Raji (cell line): ENCODE data around the gene LRRC8E.

Experiments
- POLR2A ChIP-seq: IDR thresholded peaks from 2 replicates; pipeline ENCODE4 v1.6.1; 2011; ENCODE audit warnings: low read depth, low read length, control low read depth; ENCODE audit not compliant: insufficient read depth

Gene LRRC8E

DNA sequence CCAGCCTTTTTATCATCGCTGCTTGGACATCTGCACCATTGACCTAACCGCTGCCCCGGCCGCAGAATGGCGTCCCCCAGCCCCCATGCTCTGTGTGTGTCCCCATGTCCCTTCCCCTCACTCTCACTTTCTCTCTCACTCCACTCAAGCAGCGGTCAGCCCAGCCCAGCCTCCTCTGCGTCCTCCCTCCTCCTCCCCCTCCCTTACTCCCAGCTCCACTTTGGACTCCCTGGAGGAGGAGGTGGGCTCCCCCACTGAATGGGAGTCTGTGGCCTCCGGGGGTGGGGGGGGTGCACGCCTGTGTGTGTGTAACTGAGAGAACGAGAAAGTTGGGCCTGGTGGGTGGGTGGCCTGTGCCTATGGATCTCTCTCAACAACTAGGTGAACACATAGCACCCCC, 17.5 kb downstream of the LRRC8E start:
- no peak for TF ChIP-seq POLR2A

DNA sequence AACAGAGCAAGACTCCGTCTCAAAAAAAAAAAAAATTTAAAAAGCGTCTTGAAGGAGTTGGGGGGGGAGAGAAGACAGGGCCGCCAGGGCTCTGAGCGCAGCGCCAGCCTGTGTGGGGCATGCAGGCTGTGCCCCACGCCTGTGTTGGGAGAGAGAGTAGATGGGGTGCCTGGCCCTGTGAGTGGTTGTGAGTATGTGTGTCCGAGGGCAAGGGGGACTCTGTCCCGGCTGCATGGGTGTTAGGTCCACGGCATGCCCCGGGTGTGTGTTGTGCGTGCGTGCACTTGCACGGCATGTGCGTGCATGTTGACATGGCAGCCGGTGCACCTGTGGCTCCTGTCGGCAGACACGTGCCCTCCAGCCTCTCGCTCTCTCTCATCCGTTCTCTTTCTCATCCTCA, 18.8 kb downstream of the LRRC8E start:
- TF ChIP-seq POLR2A, result no peak

DNA sequence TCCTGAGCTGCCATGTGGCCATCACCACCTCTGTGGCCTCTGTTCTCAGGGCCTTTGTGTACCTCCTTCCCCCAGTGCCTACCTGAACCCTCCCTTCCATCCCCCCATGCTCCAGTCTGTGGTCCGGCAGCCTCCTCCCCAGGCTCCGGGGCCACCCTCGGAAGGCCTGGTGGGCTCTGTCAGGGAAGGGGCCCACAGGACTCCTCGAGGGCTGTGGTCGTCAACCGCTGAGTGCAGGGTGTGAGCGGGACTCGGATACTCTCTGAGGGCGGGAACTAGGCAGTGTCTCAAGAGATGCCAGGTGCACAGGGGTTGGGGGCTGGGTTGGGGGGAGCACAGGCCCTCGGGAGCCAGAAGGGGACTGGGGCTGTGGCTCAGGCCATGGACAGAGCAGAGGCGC, 19.2 kb downstream of the LRRC8E start:
- TF ChIP-seq POLR2A, result no peak

DNA sequence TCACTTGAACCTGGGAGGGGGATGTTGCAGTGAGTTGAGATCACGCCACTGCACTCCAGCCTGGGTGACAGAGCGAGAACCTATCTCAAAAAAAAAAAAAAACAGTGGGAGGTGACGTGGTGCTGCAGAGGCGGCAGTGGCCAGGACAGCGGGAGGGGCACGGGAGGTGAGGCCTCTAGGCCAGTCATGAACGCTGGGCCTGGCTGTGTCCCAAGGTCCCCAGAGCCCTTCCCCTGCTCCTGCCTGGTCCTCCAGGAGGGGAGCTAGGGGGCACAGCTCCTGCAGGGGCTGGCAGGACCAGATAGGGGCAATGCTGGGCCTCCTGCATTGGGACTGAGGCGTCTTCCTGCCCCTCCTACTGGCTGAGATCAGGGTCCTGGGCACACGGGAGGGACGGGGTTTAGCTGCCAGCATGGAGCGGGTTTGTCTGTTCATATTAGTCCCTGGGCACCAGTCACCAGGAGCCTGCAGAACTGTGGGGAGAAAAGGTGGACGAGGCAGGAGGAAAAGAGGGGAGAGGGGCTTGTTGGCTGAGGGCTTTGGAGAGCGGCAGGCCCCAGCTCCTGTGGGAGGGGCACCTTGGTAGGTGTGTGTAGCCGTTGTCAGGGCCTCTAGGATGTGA, 19.9 kb downstream of the LRRC8E start:
- no peak for TF ChIP-seq POLR2A

DNA sequence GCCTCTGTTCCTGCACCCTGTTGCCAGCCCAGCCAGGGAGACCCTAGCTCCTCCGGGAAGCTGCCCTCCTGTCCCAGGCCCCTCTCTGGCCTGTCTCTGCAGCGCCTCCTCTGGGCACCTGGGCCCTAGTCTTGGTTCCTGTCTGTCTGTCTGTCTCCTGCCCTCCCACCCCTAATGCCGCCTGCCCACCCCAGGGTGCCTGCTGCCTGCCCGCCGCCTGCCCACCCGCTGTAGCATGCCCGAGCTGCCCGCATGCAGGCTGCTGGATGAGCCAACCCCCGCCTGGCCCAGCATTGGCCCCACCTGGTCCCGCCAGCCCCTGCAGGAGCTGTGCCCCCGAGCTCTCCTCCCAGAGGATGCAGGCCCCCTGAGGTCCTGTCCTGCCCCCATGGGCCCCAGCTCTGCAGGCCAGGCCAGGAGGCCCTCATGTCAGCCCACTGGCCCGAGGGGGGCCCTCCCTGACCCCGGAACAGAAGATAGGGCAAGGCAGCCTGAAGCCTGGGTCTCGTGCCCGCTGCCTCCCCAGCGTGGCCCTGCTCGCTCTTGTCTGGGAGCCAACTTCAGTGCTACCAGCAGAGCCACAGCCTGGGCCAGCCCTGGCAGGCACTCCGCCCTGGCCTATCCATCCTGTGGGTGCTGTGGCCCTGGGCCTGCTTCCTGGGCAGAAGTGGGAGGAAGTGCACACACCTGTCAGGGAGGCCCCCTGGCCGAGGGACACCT, 20.6 kb downstream of the LRRC8E start:
- TF ChIP-seq POLR2A, result no peak

DNA sequence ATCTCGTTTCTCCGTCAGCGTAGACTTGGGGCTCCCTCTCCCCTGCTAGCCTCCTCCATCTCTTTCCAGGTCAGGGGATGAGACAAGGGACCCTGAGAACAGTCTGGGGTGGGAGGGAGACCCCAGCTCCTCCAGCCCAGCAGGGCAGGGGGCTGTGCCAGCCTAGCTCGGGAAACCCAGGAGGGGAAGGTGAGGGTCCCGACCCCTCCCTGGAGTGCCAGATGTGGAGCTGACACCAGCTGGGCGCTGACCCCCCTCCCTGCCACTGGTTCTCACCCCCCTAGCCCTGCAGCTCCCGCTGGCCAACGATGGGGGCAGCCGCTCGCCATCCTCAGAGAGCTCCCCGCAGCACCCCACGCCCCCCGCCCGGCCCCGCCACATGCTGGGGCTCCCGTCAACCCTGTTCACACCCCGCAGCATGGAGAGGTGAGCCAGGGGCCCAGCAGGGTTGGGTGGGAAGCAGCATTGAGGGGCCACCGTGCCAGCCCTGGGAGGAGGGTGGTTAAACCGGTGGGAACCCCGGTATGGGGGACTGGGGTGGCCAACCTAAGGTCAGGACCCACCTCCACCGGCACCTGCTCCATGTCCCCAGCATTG, 21.3 kb downstream of the LRRC8E start:
- no peak for TF ChIP-seq POLR2A

DNA sequence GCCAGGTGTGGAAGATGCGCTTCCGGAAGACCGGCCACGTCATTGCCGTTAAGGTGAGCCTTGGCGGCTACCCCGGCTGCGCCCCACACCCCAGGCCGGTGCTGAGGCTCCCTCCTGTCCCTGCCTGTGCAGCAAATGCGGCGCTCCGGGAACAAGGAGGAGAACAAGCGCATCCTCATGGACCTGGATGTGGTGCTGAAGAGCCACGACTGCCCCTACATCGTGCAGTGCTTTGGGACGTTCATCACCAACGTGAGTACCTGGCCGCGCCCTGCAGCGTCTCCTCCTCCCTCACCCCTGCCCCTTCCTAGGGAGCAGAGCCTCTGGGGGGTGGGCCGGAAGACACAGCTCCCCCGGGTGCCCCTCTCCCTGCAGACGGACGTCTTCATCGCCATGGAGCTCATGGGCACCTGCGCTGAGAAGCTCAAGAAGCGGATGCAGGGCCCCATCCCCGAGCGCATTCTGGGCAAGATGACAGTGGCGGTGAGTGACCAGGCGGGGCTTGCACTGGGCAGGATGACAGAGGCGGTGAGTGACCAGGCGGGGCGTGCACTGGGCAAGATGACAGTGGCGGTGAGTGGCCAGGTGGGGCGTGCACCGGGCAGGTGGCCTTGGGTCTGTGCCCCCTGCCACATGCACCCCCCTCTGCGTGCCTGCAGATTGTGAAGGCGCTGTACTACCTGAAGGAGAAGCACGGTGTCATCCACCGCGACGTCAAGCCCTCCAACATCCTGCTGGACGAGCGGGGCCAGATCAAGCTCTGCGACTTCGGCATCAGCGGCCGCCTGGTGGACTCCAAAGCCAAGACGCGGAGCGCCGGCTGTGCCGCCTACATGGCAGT, 22.2 kb downstream of the LRRC8E start:
- no peak for TF ChIP-seq POLR2A

DNA sequence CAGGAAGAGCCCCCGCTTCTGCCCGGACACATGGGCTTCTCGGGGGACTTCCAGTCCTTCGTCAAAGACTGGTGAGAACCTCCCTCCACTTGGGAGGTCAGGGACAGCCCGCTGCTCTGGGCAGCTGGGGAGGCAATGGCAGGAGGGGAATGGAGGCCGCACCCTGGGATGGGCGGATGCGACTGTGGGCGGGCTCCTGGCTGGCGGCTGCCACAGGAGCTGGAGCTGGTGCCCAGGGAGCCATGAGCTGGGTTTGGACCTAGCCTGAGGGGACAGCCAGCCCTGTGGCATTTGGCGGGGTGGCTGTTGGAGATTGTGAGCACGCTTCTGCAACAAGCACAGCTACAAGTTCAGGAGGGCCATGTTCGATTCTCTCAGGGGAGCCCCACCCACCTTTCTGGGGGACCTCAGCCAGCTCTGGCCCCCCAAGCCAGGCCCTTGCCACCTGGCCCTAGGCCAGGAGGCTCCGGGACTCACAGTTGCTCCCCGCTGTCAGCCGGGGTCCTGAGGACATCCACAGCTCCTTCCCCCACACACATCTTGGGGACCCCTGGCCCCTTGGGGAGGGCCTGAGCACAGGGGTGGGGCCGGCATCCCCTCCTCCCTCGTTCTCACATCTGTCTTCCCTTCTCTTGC, 23.3 kb downstream of the LRRC8E start:
- no peak for TF ChIP-seq POLR2A

DNA sequence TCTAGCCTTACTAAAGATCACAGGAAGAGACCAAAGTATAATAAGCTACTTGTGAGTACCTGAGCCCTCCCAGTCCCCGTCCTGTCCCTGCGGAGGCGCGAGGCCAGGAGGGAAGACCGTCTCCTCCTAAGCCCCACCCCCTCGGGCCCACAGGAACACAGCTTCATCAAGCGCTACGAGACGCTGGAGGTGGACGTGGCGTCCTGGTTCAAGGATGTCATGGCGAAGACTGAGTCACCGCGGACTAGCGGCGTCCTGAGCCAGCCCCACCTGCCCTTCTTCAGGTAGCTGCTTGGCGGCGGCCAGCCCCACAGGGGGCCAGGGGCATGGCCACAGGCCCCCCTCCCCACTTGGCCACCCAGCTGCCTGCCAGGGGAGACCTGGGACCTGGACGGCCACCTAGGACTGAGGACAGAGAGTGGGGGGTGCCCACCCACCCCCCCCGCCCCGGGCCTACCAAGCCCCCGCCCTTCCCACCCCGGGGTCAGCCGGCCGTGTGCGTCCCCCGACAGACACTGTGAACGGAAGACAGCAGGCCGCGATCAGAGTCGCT, 23.9 kb downstream of the LRRC8E start:
- TF ChIP-seq POLR2A, result no peak

DNA sequence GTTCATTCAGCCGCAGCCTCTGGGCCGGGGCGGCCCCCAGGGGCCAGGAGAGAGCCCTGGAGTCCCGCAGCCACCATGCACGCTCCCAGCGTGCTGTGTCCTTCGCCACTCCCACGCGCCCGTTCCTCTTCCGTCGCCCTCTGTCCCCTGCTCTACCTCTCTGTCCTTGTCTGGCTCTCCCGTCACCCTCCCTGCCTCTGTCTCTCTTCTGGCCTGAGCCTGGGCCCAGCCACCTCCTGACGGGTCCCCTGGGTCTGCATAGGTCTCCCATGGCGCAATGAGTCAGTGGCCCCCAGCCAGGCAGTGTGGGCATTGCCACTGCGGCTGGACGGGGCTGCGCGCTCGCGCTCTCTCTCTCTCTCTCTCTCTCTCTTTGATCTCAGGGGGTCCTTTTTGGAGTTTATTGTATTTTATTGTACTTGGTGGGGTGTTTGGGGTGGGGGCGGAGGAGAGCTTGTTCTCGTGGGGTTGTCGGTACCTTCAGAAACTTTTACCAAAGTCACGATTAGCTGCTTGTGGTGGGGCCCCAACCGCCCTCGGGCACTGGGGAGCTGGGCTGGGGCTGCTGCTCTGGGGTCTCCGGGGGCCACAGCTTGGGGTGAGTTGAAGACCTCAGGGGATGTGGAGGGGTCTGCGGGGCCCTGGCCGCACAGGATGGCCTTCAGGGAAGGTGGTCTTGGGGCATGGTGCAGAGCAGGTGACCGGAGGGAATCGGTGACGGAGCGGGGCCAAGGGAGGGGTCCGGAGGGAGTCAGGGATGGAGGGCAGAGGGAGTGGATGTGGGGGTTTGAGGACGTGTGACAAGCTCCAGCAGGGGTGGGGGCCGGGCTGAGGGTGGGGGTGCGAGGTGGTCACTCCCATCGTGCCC, 24.6 kb downstream of the LRRC8E start:
- TF ChIP-seq POLR2A, result no peak

DNA sequence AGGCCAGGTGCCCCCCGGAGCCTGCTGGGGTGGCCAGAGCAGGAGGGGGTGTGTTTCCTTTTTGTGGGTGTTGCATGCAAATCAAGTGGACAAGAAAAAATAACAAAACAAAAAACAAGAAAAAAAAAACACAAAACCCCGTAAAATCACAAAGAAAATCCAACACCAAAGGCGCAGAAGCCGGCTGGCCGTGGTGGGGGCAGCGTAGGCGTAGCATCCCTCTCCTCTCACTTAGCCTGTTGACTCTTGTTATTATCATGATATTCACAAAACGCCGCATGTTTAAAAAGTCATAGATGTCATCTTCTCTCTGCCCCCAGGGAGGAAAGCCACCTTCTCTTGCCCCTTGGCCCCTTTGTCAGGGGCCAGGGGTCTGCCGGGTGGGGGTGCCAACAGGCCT, 25.3 kb downstream of the LRRC8E start:
- TF ChIP-seq POLR2A, result no peak

DNA sequence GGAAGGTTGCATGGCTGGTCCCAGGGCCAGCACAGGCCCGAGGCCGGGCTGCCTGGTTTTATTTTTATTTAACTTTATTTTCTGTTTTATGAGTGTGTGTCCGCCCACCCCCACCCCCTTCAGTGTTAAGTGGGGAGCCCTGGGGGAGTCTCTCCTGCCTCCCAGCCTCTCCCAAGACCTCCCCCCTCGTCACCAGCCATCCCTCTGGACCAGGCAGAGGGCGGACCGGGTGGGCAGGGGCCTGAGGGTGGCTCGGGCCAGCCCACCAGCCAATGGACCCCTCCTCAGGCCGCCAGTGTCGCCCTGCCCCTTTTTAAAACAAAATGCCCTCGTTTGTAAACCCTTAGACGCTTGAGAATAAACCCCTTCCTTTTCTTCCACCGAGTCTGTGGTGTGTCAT, 25.8 kb downstream of the LRRC8E start:
- no peak for TF ChIP-seq POLR2A

DNA sequence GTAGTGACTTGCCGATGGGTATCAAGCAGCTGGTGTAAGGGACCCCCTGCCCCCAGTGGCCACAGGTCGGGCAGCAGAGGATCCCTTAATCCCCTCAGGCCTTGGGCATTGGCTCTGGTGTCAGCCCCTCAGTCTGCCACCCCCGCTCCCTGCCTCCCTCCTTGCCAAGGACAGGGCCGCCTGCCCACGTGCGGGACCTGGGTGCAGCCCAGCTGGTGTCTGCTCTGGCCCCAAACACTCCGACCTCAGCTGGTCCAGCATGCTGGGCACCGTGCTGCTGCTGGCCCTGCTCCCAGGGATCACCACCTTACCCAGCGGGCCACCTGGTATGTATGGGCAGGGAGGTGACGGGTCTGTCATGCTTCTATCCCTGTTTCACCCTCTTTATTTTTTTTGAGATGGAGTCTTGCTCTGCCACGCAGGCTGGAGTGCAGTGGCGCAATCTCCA, 26.3 kb downstream of the LRRC8E start, which contains the start of gene TGFBR3L:
TSS of gene TGFBR3L (plus strand) at position 233 of the 448 bp plus-strand sequence.
- 0 out of 2 replicates have a peak, but pooled peaks have one; percentile 27 for TF ChIP-seq POLR2A

DNA sequence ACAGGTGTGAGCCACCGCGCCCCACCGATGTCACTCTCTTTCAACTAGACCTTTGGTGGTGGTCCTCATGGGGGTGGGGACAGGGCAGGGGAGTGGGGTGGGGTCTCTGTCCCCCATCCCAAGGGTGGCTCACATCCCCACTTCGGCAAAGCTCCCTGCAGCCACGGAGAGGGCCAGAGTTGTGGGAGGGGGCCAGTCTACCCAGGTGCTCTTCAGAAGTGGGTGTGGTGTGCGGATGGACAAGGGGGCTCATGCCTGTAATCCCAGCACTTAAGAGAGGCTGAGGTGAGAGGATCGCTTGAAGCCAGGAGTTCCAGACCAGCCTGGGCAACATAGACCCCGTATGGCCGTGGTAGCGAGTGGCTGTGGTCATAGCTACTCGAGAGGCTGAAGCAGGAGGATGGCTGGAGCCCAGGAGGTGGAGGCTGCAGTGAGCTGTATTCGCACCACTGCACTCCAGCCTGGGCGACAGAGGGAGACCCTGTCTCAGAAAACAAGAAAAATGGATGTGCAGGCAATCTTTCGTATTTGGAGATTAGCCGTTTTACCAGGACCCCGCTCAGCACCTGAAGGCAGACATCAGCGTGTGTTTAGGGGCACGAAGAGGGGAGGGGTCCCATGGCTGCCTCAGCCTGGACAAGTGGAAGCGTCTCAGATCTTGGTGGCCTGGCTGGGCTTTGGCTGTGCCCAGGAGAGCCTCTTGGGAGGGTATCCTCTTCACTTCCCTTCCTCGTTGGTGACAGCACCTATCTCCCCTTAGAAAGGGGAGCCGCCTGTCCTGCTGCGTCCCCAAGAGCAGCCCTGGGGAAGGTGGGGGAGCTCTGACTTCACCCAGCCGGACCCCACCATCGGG, 27.2 kb downstream of the LRRC8E start:
- TF ChIP-seq POLR2A, result no peak
